AG08396 (cell line): Measurements from ENCODE around the gene DCAF11.
A peak's percentile ranks its signal among the peaks of the same experiment; 100 is the strongest.

Experiments
- DNase-seq: peaks from one replicate; pipeline ENCODE4 v3.0.0; 2012; ENCODE audit warnings: low spot score, mixed read lengths

DCAF11 gene

GRCh38 chr14:24139272-24139934 is 24.8 kb downstream of the DCAF11 start:
- DNase-seq: no peak

- peak; percentile 98 for DNase-seq
Measured at GRCh38 chr14:24141097-24141880, 26.7 kb downstream of the DCAF11 start, which contains the start of gene EMC9. Gene EMC9, minus strand, starts transcription at chr14:24141591. Its CDS starts 287 bp downstream, at chr14:24141304.

DNA sequence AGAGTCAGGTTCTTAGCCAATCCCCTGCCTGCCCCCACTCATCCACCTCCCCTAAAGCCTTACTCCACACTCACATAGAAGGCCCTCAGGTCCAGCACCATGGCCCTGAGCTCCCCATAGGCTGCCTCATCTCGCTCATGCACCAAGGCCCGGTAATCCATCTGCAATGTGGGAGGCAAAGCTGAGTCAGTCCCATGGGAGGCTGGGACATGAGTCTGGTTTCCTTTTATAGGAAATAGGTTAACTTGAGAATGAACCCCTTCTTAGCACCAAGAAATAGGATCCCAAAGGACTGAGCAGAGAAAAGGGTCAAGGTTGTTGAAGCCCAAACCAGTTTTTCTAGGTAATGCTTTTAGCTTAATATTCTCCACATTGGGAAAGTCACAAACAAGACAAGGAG is 28.9 kb downstream of the DCAF11 start:
- DNase-seq: no peak

- no peak for DNase-seq
Measured at GRCh38 chr14:24144451-24144850, 29.9 kb downstream of the DCAF11 start.

DNA sequence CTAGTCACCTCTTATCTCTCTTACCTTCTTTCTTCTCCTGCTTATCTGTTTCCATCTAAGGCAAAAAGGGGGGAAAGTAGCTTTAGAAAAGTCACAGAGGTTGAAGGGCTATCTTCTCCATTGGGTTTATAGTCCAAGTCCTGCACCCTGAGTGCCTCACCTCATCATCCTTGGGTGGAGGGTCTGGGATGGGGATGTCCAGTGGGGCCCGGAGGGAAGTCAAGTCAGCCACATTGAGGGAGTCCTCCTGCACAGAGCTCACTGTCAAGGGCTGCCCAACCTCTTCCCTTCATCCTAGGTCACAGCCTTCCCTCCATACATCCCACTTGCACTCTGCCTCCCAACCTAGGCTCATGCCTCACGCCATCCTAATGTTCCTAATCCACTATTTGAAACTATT is 30.6 kb downstream of the DCAF11 start:
- no peak for DNase-seq

GRCh38 chr14:24145690-24146452 is 31.3 kb downstream of the DCAF11 start:
- DNase-seq: no peak

- peak; percentile 96 for DNase-seq
Measured at GRCh38 chr14:24146453-24146977, 31.9 kb downstream of the DCAF11 start, which contains the start of gene PSME2. Gene PSME2, minus strand, starts transcription at chr14:24146610. Its CDS starts 29 bp downstream, at chr14:24146581.

DNA sequence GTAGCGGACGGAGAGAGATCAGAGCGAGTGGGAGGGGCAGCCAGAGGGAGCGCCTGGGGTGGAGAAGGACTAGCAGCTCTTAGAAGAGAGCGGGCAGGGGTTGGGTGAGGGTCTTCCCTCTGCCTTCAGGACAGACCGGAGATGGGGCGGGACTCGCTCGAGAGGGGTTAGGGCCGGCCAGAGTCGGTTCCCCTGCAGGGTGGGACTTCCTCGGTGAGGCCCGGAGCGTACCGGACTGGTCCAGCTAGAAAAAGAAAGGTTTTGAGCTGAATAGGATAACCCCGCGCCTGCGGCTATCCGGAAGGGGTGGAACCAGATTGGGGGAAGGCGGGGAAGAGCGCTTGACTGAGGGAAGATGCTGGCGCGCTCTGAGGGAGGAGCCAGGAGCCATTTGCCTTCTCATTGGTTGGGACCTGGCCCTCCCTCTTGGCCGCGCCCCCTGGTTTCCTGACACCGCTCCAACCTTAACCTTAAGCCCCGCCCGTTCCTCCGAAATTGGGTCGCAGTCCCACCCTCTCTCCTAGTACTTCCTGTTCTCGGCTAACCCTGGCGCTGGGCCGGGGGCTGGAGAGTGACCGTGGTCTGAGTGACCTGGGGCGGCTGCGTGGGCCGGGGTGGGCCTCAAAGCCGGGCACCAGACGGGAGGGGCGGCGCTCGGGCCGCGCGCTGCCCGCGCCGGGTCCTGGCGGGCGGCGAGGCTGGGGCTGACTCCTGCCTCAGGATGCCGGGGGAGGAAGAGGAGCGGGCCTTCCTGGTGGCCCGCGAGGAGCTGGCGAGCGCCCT is 32.6 kb downstream of the DCAF11 start, which contains the start of gene RNF31:
RNF31 (plus strand) TSS at position 521 of the 783 bp plus-strand sequence; CDS start at position 722, 201 bp downstream.
- DNase-seq: peak; percentile 97

DNA sequence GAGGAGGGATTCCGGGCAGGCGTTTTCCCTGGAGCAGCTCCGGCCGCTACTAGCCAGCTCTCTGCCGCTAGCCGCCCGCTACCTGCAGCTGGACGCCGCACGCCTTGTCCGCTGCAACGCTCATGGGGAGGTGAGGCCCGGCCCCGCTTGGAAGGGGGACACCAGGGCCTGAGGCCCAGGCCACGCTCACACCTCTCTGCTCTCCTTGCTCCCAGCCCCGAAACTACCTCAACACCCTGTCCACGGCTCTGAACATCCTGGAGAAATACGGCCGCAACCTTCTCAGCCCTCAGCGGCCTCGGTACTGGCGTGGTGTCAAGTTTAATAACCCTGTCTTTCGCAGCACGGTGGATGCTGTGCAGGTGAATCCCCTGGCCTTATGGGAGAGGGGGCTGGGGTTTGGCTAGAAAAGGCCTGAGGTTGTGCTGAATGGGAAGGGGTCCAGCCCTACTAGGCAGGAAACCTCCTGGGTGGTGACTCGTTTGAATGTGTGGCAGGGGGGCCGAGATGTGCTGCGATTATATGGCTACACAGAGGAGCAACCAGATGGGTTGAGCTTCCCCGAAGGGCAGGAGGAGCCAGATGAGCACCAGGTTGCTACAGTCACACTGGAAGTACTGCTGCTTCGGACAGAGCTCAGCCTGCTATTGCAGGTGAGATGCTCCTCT is 33.3 kb downstream of the DCAF11 start:
- DNase-seq: no peak

DNA sequence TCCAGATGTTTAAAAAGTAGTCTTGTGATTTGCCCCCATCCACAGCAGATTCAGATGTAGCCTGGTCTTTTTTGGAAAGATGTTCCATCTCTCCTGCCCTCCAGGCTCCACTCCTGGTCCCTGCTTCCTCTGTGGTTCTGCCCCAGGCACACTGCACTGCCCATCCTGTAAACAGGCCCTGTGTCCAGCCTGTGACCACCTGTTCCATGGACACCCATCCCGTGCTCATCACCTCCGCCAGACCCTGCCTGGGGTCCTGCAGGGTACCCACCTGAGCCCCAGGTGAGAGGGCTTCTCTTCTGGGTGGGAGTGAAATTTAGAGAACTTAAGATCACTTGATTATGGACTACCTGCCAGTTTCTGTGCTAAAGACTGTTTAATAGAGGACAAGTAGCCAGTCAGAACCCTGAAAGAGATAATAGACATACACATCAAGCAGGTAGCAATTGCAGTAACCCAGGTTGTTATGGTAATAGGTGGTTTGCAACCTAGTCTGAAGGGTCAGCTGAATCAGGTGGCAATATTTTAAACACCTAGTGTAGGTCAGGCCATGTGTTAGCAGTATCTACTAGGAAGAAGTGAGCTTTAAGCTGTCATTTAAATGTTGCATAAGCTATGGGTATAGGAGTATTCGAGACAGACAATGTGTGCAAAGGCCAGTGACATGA is 34.9 kb downstream of the DCAF11 start:
- no peak for DNase-seq

DNA sequence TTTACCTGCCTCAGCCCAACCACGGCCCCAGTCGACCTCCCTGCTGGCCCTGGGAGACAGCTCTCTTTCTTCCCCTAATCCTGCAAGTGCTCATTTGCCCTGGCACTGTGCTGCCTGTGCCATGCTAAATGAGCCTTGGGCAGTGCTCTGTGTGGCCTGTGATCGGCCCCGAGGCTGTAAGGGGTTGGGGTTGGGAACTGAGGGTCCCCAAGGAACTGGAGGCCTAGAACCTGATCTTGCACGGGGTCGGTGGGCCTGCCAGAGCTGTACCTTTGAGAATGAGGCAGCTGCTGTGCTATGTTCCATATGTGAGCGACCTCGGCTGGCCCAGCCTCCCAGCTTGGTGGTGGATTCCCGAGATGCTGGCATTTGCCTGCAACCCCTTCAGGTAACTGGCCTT is 35.5 kb downstream of the DCAF11 start:
- DNase-seq: no peak

GRCh38 chr14:24150567-24150966 is 36.0 kb downstream of the DCAF11 start:
- no peak for DNase-seq

DNA sequence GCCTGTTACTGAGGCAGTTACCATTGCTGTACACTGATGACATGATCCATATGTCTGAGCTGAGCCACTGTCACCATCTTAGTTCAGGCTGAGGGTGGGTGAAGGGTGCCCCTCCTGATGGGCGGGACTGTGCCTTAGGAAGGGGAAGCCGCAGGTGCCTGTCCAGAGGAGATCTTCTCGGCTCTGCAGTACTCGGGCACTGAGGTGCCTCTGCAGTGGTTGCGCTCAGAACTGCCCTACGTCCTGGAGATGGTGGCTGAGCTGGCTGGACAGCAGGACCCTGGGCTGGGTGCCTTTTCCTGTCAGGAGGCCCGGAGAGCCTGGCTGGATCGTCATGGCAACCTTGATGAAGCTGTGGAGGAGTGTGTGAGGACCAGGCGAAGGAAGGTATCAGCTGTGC is 36.4 kb downstream of the DCAF11 start:
- DNase-seq: no peak

- no peak for DNase-seq
Measured at GRCh38 chr14:24151404-24152080, 37.0 kb downstream of the DCAF11 start.

- DNase-seq: no peak
Measured at GRCh38 chr14:24155100-24155499, 40.5 kb downstream of the DCAF11 start.

GRCh38 chr14:24156840-24157239 is 42.3 kb downstream of the DCAF11 start:
- no peak for DNase-seq

DNA sequence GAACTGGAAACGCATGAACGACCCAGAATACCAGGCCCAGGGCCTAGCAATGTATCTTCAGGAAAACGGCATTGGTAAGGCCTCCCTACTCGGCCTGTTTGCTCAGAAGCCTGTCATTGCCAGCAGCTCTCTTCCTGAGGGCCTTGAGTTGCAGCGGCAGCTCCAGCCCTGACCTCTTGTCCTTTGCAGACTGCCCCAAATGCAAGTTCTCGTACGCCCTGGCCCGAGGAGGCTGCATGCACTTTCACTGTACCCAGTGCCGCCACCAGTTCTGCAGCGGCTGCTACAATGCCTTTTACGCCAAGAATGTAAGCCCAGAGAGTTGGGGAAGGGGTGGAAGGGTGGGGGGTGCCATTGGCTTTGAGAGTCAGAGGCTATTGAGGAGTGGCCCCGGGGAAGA is 42.8 kb downstream of the DCAF11 start:
- DNase-seq: no peak

- no peak for DNase-seq
Measured at GRCh38 chr14:24159777-24160498, 45.4 kb downstream of the DCAF11 start.

DNA sequence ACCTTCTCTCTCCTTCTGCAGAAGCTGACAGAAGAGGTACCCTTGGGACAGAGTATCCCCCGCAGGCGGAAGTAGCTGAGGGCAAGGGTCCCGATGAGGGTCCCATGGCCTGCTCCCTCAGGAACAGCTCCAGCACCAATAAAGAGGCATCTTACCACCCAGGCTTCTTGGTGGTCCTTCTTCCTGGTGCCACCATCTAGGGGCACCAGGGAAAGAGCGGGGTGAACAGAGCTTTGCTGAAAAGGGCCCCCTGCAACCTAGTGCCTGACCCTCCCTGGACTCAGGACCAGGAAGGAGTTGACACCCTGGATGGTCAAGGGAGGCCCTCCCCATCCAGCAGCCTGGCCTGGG is 45.9 kb downstream of the DCAF11 start:
- no peak for DNase-seq
